HG03039 (cell line): Measurements from ENCODE around the gene GGPS1.
"Not testable (repeated sequence)": the region's sequence is repeated elsewhere in the genome, so short reads cannot be mapped to it uniquely, and the experiment has no call there.

Experiments
- ATAC-seq: cut with Tn5 transposase; IDR thresholded peaks from one replicate; pipeline ENCODE4 v1.9.1; 2021; ENCODE audit warnings: mild to moderate bottlenecking, moderate library complexity; ENCODE audit not compliant: unreplicated experiment

The GGPS1 gene

GRCh38 chr1:235336903-235337302 lies 8.5 kb downstream of the GGPS1 start:
- ATAC-seq, result no peak

- no peak for ATAC-seq
These were observed 11.4 kb downstream of the GGPS1 start for GRCh38 chr1:235339746-235340145.

GRCh38 chr1:235341334-235341733 lies 13.0 kb downstream of the GGPS1 start:
- ATAC-seq, result no peak

- no peak for ATAC-seq
These were observed 13.7 kb downstream of the GGPS1 start for GRCh38 chr1:235342039-235342438.

GRCh38 chr1:235342471-235342870 lies 14.1 kb downstream of the GGPS1 start:
- ATAC-seq, result no peak

GRCh38 chr1:235343726-235344125 lies 15.4 kb downstream of the GGPS1 start:
- no peak for ATAC-seq

GRCh38 chr1:235351441-235351840 lies 23.1 kb downstream of the GGPS1 start:
- ATAC-seq, result no peak

- ATAC-seq, result no peak
These were observed 23.5 kb downstream of the GGPS1 start for GRCh38 chr1:235351898-235352297.

- no peak for ATAC-seq
These were observed 29.4 kb downstream of the GGPS1 start for GRCh38 chr1:235357485-235358373.

- no peak for ATAC-seq
These were observed 30.5 kb downstream of the GGPS1 start for GRCh38 chr1:235358899-235359298.

GRCh38 chr1:235364189-235364588 lies 35.8 kb downstream of the GGPS1 start:
- ATAC-seq, result not testable (repeated sequence)

GRCh38 chr1:235366286-235366685 lies 37.9 kb downstream of the GGPS1 start:
- ATAC-seq, result no peak

GRCh38 chr1:235367000-235367908 lies 38.9 kb downstream of the GGPS1 start, which contains the start of gene TBCE:
Gene TBCE (plus strand): TSS chr1:235367427. CDS start chr1:235380050, 12,623 bp downstream.
- peak; percentile 99 for ATAC-seq

- no peak for ATAC-seq
These were observed 40.1 kb downstream of the GGPS1 start for GRCh38 chr1:235368428-235368827.

- no peak for ATAC-seq
These were observed 41.4 kb downstream of the GGPS1 start for GRCh38 chr1:235369802-235370201.

GRCh38 chr1:235375919-235376605 lies 47.7 kb downstream of the GGPS1 start:
- ATAC-seq, result no peak

- not testable (repeated sequence) for ATAC-seq
These were observed 49.9 kb downstream of the GGPS1 start for GRCh38 chr1:235378134-235378735.

- not testable (repeated sequence) for ATAC-seq
These were observed 53.8 kb downstream of the GGPS1 start for GRCh38 chr1:235381955-235382739.

GRCh38 chr1:235385633-235386032 lies 57.3 kb downstream of the GGPS1 start:
- ATAC-seq, result not testable (repeated sequence)

- ATAC-seq, result no peak
These were observed 63.5 kb downstream of the GGPS1 start for GRCh38 chr1:235391874-235392273.
